Measurements from ENCODE around the gene MCCC1.

DNA sequence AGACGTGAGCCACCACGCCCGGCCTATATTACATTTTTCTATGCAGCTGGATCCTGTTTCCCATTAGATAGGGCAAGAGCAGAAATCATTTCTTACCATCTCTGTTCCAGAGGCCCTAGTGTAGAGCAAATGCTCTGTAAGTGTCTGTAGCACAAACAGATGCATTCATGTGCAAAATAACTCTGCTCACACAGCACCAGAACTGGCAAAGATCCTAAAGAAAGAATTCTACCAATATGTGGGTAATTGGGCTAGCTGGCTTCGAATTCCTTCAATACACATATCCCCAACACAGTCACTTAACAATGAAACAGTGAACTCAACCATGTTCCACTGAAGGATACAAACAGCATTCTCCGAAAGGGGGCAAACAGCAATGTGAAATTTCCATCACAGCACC, 86.2 kb downstream of the MCCC1 start:
- no peak for TF ChIP-seq POLR2A (IDR thresholded peaks at IDR 0.05)
- TF ChIP-seq, protein P1, sequence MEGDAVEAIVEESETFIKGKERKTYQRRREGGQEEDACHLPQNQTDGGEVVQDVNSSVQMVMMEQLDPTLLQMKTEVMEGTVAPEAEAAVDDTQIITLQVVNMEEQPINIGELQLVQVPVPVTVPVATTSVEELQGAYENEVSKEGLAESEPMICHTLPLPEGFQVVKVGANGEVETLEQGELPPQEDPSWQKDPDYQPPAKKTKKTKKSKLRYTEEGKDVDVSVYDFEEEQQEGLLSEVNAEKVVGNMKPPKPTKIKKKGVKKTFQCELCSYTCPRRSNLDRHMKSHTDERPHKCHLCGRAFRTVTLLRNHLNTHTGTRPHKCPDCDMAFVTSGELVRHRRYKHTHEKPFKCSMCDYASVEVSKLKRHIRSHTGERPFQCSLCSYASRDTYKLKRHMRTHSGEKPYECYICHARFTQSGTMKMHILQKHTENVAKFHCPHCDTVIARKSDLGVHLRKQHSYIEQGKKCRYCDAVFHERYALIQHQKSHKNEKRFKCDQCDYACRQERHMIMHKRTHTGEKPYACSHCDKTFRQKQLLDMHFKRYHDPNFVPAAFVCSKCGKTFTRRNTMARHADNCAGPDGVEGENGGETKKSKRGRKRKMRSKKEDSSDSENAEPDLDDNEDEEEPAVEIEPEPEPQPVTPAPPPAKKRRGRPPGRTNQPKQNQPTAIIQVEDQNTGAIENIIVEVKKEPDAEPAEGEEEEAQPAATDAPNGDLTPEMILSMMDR (IDR thresholded peaks at IDR 0.05 in 4 of 5, conservative IDR thresholded peaks at IDR 0.05 in 1 of 5): no peak

Measured in gastrocnemius medialis (tissue), 4 donors.